T-helper 17 cell (primary cell): ENCODE measurements around the gene SLC25A53. TPM values are rescaled to one million over a fixed set of nuclear protein-coding genes. Genes with fewer than 3 reads are reported as not detected.
A peak's percentile ranks its signal among the peaks of the same experiment; 100 is the strongest.

Experiments
- ATAC-seq: fragments of 150-1000 bp; cut with Tn5 transposase; 2 replicates; pipeline ENCODE4 v1.10.0; 2021; ENCODE audit warnings: mild to moderate bottlenecking, moderate library complexity
- DNase-seq, 3 donors: peaks; one replicate each; pipeline versions ENCODE4 v3.0.0 to v3.0.0-alpha.2; 2020 to 2021
- H3K9me3 ChIP-seq: one replicate; pipeline ENCODE4 v1.7.0; 2013; ENCODE audit warnings: low read length, mild to moderate bottlenecking; ENCODE audit not compliant: control insufficient read depth, poor library complexity, severe bottlenecking
- H3K27ac Mint-ChIP-seq: one replicate; pipeline ENCODE4 v1.8.0; 2022; ENCODE audit warnings: mild to moderate bottlenecking, moderate library complexity, mixed read lengths
- H3K27me3 Mint-ChIP-seq: one replicate; pipeline ENCODE4 v1.8.0; 2022; ENCODE audit warnings: mixed read lengths
- H3K36me3 Mint-ChIP-seq: one replicate; pipeline ENCODE4 v1.8.0; 2022; ENCODE audit warnings: low read depth, mixed read lengths
- H3K4me1 Mint-ChIP-seq: one replicate; pipeline ENCODE4 v1.8.0; 2022; ENCODE audit warnings: mild to moderate bottlenecking, mixed read lengths
- H3K4me3 Mint-ChIP-seq: one replicate; pipeline ENCODE4 v1.8.0; 2022; ENCODE audit warnings: mild to moderate bottlenecking, moderate library complexity, mixed read lengths
- total RNA-seq, 4 donors: library from RNA in 2 of 4; stranded (reverse) in 2 of 4; gene quantifications; one replicate each; pipeline ENCODE4 v1.2.3 and lab custom pipeline; 2022 to 2026

SLC25A53 gene, protein sequence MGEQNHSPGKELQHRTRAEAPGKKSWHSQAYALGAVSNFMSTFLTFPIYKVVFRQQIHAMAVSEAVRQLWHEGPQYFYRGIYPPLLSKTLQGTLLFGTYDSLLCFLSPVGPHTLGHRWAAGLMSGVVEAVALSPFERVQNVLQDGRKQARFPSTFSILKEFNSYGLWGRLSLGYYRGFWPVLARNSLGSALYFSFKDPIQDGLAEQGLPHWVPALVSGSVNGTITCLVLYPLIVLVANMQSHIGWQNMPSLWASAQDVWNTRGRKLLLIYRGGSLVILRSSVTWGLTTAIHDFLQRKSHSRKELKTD
- total RNA-seq (1 to 10 TPM; 7.9 to 9.6 TPM), total RNA-seq (lab: John Stamatoyannopoulos, UW) (6.5 to 11.8 reads per million in 2 donors)

DNA sequence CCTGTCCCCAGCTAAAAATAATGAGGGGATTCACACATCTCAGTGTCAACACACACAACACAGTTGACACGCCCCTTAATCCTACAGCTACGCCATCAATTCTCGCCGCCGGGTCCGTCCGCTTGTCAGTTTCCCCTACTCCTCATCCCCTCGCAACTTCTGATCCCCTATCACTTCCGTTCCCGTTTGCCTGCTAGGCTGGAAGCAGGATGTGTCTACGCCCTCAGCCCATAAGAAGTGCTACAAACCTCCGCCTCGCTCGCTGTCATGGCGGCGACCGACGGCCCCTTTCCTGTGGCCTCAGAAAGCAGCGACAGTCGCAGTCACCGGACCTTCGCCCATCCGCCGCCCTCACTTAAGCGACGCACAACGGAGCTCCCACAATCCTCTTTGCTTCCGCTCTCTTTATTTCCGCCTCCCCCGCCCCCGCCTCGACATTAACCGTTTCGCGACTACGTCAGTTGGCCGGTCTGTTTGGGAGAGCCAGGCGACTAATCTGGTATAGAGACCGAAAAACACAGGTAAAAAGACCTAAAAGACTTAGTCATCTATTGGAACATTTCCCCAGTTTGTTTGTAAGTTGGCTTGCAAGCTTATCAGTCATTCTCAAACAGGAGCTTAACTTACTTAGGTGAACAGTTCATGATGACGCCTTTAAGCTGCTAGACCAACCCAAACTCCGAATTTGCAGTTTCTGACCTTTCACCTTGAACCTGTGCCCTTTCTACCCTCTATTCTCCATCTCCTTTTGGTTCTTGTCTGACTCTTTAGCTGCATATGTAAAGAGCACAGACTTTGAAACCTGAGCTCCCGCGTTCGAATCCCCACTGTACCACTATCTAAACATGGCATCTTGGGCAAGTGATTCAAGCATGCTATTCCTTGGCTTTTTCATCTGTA lies at the start of gene SLC25A53:
TSS of gene SLC25A53 (minus strand) at position 380 of the 900 bp plus-strand sequence. CDS start 51,752 bp downstream, outside the sequence.
- ATAC-seq (peak; percentile 85), DNase-seq (peak; percentile 54 to 63 (median 55))
- no peaks in the 10 kb centered on the region for H3K27me3 Mint-ChIP-seq
- H3K4me3 Mint-ChIP-seq, result peak within 1 kb of the TSS; percentile 98
- no peaks in the 10 kb centered on the region for H3K36me3 Mint-ChIP-seq
- peak within 1 kb of the TSS; percentile 99 for H3K27ac Mint-ChIP-seq
- H3K4me1 Mint-ChIP-seq, result peaks cover 9% of the 10 kb centered on the region
- H3K9me3 ChIP-seq, result no peaks in the 10 kb centered on the region

DNA sequence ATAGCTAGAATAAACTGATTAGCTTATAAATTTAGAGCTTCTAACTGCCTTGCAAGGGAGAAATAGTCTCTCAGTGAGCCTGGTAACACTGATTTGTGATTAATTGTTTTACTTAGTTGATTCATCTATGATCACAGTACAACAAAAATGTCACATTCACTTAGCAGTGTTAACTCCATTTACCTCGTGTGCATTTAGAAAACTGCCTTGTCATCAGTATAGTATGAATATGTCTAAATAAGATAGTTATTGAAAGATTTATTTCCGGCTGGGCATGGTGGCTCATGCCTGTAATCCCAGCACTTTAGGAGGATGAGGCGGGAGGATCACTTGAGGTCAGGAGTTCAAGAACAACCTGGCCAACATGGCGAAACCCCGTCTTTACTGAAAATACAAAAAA lies 48.7 kb upstream of the SLC25A53 start:
- peaks cover 2% of the 10 kb centered on the region for H3K36me3 Mint-ChIP-seq
- H3K4me3 Mint-ChIP-seq, result no peak overlapping the region
- no peaks in the 10 kb centered on the region for H3K27me3 Mint-ChIP-seq
- H3K9me3 ChIP-seq, result no peaks in the 10 kb centered on the region
- no peaks in the 10 kb centered on the region for H3K4me1 Mint-ChIP-seq
- no peak overlapping the region for H3K27ac Mint-ChIP-seq
- ATAC-seq (no peak), DNase-seq (no peak)

DNA sequence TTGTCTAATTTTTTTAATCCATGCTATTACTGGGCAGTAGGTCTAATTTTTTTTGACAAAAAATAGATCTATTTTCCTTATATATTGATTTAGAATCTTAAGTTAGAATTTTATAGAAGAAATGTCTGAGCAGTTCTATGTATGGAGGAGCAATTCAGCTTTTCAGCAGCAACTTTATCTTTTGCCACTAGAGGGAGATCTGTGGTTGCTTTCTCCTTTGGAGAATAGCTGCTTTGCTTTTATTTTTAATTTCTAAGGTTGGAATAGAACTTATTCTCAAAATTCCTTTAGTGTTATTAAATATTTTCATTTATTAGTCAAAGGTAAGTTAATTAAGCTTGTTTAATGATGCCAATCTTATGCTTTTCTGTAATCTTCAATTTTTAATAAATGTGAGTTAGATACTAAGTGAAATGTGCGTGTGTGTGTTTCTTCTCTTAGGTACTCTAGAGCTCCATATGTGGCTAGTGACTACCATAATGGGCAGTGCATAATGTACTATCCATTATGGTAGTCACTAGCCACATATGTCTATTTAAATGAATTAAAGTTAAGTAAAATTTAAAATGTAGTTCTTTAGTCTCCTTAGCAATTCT lies 38.8 kb upstream of the SLC25A53 start:
- DNase-seq, result no peak
- peak; percentile 54 for ATAC-seq
- no peaks in the 10 kb centered on the region for H3K9me3 ChIP-seq
- no peak overlapping the region for H3K27ac Mint-ChIP-seq
- no peaks in the 10 kb centered on the region for H3K36me3 Mint-ChIP-seq
- no peaks in the 10 kb centered on the region for H3K4me1 Mint-ChIP-seq
- H3K27me3 Mint-ChIP-seq, result no peaks in the 10 kb centered on the region
- H3K4me3 Mint-ChIP-seq, result no peak overlapping the region

DNA sequence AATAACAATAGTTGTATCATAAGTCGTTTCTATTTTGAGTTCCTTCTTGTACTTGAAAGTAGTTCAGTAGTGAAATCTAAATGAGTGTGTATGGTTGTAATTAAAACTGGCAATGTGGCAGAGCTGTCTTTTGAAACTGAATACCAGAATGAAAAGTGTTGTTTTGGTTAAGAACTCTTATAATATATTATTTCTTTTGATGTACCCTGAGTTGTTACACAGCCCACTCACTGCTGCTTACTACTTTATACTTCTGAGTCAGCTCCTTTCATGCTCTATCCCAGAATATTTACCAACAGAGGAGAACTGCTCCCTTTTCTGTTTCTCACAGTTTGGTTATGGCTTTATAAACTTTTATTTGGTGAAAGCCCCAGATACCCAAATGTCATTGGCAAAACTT lies 38.2 kb upstream of the SLC25A53 start:
- ATAC-seq, result no peak

DNA sequence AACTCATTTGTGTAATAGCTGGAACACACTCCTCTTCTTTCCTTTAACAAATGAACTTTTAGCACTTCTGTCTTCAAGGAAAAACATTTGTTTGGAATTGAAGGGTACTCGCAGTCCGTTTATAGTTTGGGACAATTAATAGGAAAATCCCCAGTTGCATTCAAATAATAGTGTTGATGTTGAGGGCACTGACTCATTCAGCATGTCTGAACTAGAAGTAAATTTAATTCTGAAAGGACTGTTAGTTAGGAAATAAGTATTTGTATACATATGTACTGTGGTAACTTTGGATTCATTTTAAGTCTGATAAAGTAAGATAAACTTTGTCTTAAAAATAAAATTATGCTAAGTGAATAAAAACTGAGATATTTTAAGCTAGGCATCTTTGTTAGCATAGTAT lies 36.7 kb upstream of the SLC25A53 start:
- Mint-ChIP-seq H3K4me3 (no peak overlapping the region), H3K27me3 (no peaks in the 10 kb centered on the region), H3K27ac (no peak overlapping the region), H3K4me1 (no peaks in the 10 kb centered on the region), H3K36me3 (no peaks in the 10 kb centered on the region)
- no peak for DNase-seq
- no peak for ATAC-seq
- no peaks in the 10 kb centered on the region for H3K9me3 ChIP-seq

More for the DNA sequence above, 38.2 kb upstream of the SLC25A53 start:
- no peaks in the 10 kb centered on the region for H3K27me3 Mint-ChIP-seq
- H3K27ac Mint-ChIP-seq, result no peak overlapping the region
- H3K4me3 Mint-ChIP-seq, result no peak overlapping the region
- no peaks in the 10 kb centered on the region for H3K4me1 Mint-ChIP-seq
- no peaks in the 10 kb centered on the region for H3K36me3 Mint-ChIP-seq
- no peaks in the 10 kb centered on the region for H3K9me3 ChIP-seq
- no peak for DNase-seq

DNA sequence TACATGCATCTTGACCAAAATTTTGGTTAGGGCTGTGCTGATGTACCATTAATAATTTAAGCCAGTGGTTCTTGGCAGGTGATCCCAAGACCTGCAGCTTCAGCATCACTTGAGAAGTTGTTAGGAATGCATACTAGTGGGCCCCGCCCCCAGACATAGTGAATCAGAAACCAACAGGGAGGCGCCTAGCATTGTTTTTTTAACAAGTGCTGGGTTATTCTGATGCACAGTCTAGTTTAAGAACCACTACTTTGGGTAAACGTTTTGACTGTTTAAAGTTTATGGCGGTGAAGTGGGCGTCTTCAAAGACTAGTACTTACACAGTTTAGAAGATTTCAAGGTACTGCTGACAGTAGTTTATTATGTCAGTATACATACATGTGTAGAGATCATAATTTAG lies 33.0 kb upstream of the SLC25A53 start:
- H3K9me3 ChIP-seq, result no peaks in the 10 kb centered on the region
- Mint-ChIP-seq H3K4me3 (no peak overlapping the region), H3K27me3 (no peaks in the 10 kb centered on the region), H3K4me1 (no peaks in the 10 kb centered on the region), H3K36me3 (no peaks in the 10 kb centered on the region), H3K27ac (no peak overlapping the region)
- ATAC-seq (no peak), DNase-seq (no peak)

DNA sequence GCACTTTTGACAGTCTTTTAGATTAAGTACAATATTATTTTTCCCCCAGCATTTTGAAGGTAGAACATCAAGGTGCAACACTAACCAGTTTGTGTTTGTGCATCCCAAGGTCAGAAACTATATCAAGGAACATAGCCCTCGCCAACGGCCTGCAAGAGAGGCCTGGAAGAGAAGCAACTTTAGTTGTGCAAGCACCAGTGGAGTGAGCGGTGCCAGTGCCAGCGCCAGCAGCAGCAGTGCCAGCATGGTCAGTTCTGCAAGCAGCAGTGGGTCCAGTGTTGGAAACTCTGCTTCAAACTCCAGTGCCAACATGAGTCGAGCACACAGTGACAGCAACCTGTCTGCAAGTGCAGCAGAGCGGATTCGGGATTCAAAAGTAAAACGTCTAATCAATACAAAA lies 31.1 kb upstream of the SLC25A53 start:
- Mint-ChIP-seq H3K4me1 (peaks cover 5% of the 10 kb centered on the region), H3K4me3 (no peak overlapping the region), H3K27ac (no peak overlapping the region), H3K36me3 (no peaks in the 10 kb centered on the region), H3K27me3 (no peaks in the 10 kb centered on the region)
- no peak for DNase-seq
- no peak for ATAC-seq
- H3K9me3 ChIP-seq, result no peaks in the 10 kb centered on the region

DNA sequence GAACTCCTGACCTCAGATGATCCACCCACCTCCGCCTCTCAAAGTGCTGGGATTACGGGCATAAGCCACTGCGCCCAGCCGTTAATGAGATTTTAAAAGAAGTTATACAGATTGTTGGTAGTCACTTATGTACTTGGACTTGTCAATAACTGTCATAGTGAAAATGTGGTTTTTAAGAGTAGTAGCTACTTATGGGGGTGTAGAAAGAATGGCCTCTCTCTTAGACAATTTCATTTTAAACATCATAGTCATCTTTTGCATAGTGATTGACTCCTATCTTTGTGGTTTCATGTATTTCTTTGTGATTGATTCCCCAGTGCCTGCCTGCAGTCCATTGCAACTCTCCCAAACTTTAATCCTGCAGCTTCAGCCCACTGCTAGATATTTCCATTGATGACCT lies 26.9 kb upstream of the SLC25A53 start:
- Mint-ChIP-seq H3K36me3 (peaks cover 2% of the 10 kb centered on the region), H3K27ac (peak overlapping the region; percentile 63), H3K4me1 (peaks cover 10% of the 10 kb centered on the region), H3K4me3 (no peak overlapping the region), H3K27me3 (no peaks in the 10 kb centered on the region)
- DNase-seq (no peak), ATAC-seq (no peak)
- H3K9me3 ChIP-seq, result no peaks in the 10 kb centered on the region

DNA sequence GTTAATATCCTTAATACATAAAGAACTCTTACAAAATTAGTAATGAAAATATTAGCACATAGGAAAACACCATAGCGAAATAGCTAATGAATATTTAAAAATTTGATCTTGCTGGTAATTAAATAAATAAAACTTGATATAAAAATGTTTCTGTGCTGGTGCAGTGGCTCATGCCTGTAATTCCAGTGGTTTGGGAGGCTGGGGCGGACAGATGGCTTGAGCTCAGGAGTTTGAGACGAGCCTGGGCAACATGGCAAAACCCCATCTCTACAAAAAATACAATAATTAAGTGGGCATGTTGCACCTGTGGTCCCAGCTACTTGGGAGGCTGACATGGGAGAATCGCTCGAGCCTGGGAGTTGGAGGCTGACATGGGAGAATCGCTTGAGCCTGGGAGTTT lies 17.0 kb upstream of the SLC25A53 start:
- Mint-ChIP-seq H3K4me1 (peaks cover 17% of the 10 kb centered on the region), H3K4me3 (no peak overlapping the region), H3K36me3 (peaks cover 2% of the 10 kb centered on the region), H3K27me3 (no peaks in the 10 kb centered on the region), H3K27ac (no peak overlapping the region)
- ATAC-seq (no peak), DNase-seq (no peak)
- no peaks in the 10 kb centered on the region for H3K9me3 ChIP-seq

DNA sequence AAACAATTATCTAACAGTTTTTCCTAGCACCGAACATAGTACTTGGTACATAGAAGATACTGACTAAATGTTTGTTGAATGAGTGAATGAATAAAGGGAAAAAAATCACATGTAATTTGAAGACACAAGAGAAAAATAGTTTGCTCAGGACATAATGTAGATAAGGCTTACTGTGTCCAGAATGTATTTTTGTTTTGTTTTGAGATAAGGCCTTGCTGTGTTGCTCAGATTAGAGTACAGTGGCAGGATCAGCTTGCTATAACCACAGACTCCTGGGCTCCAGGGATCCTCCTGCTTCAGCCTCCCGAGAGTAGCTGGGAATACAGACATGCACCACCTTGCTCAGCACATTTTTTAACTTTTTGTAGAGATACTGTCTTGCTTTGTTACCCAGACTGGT lies 16.0 kb upstream of the SLC25A53 start:
- Mint-ChIP-seq H3K4me3 (no peak overlapping the region), H3K27me3 (no peaks in the 10 kb centered on the region), H3K36me3 (peaks cover 2% of the 10 kb centered on the region), H3K4me1 (peaks cover 19% of the 10 kb centered on the region), H3K27ac (no peak overlapping the region)
- ATAC-seq, result no peak
- no peaks in the 10 kb centered on the region for H3K9me3 ChIP-seq
- DNase-seq, result no peak

DNA sequence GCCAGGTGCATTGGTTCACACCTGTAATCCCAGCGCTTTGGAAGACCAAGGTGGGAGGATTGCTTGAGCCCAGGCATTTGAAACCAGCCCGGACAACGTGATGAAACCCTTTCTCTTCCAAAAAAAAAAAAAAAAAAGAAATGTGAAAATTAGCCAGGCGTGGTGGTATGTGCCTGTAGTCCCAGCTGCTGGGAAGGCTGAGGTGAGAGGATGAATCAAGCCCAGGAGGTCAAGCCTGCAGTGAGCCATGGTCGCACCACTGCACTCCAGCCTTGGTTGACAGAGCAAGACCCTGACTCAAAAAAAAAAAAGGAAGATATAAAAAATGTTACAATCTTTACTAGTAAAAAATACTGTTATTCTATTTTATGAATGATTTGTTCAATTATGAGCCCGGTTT lies 15.3 kb upstream of the SLC25A53 start:
- H3K27me3 Mint-ChIP-seq, result no peaks in the 10 kb centered on the region
- peaks cover 24% of the 10 kb centered on the region for H3K4me1 Mint-ChIP-seq
- H3K4me3 Mint-ChIP-seq, result no peak overlapping the region
- no peak for ATAC-seq
- H3K36me3 Mint-ChIP-seq, result peaks cover 2% of the 10 kb centered on the region
- no peak for DNase-seq
- H3K9me3 ChIP-seq, result no peaks in the 10 kb centered on the region
- H3K27ac Mint-ChIP-seq, result no peak overlapping the region

DNA sequence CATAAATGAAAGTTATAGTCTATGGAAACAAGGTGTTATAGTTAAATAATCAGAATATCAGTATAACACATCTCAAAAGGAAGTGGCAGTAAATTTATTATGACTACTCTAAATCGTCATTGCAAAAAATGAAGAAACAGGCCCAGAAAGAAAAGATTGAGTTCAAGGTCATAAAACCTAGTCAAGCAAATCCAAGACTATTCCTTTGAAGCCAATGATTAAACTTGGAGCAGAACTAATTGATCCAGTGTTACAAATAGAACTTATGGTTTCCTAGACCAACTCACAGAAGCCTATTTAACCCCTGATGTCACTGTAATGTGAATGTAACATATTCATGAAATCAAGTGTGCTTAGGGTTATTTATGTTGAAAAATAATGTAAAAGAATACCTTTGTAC lies 11.3 kb upstream of the SLC25A53 start:
- peaks cover 25% of the 10 kb centered on the region for H3K4me1 Mint-ChIP-seq
- no peak for ATAC-seq
- no peak for DNase-seq
- H3K4me3 Mint-ChIP-seq, result peak overlapping the region; percentile 86
- H3K36me3 Mint-ChIP-seq, result peaks cover 2% of the 10 kb centered on the region
- no peaks in the 10 kb centered on the region for H3K27me3 Mint-ChIP-seq
- peak overlapping the region; percentile 9 for H3K27ac Mint-ChIP-seq
- no peaks in the 10 kb centered on the region for H3K9me3 ChIP-seq

DNA sequence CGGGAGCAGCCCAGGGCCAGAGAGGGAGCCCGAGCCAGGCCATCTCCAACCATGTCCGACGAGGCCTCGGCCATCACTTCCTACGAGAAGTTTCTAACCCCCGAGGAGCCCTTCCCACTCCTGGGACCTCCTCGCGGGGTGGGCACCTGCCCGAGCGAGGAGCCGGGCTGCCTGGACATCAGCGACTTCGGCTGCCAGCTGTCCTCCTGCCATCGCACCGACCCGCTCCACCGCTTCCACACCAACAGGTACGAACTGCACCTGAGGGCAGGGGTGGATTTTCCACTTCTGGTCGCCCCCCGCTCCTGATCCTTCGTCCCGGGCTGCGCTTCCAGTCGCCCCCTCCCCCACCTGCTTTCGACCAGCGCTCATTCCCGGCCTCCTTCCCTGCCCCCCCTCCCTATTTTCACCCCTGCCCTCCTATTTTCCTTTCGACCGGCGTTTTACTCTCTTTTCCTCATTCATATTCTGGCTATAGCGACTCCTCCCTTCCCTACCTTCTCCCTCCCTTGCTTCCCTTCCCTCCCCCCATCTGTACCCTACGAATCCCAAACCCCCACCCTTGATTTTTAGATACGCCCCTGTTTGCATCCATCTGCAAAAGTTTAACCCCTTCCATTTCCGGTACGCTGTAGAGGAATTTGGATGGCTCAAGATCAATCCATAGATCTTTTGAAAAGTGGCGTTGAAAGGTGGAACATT lies 10.1 kb upstream of the SLC25A53 start:
- no peaks in the 10 kb centered on the region for H3K9me3 ChIP-seq
- no peak for ATAC-seq
- no peak for DNase-seq
- Mint-ChIP-seq H3K36me3 (peaks cover 2% of the 10 kb centered on the region), H3K27ac (peak overlapping the region; percentile 9), H3K4me3 (peak overlapping the region; percentile 86), H3K4me1 (peaks cover 25% of the 10 kb centered on the region), H3K27me3 (no peaks in the 10 kb centered on the region)
